HG02759 (cell line): ENCODE data around the gene CHD6.
A peak's percentile ranks its signal among the peaks of the same experiment; 100 is the strongest.

ENCODE experiments used
- ATAC-seq: cut with Tn5 transposase; IDR thresholded peaks from one replicate; pipeline ENCODE4 v1.9.1; 2021; ENCODE audit warnings: mild to moderate bottlenecking, moderate library complexity; ENCODE audit not compliant: unreplicated experiment

CHD6 gene, protein sequence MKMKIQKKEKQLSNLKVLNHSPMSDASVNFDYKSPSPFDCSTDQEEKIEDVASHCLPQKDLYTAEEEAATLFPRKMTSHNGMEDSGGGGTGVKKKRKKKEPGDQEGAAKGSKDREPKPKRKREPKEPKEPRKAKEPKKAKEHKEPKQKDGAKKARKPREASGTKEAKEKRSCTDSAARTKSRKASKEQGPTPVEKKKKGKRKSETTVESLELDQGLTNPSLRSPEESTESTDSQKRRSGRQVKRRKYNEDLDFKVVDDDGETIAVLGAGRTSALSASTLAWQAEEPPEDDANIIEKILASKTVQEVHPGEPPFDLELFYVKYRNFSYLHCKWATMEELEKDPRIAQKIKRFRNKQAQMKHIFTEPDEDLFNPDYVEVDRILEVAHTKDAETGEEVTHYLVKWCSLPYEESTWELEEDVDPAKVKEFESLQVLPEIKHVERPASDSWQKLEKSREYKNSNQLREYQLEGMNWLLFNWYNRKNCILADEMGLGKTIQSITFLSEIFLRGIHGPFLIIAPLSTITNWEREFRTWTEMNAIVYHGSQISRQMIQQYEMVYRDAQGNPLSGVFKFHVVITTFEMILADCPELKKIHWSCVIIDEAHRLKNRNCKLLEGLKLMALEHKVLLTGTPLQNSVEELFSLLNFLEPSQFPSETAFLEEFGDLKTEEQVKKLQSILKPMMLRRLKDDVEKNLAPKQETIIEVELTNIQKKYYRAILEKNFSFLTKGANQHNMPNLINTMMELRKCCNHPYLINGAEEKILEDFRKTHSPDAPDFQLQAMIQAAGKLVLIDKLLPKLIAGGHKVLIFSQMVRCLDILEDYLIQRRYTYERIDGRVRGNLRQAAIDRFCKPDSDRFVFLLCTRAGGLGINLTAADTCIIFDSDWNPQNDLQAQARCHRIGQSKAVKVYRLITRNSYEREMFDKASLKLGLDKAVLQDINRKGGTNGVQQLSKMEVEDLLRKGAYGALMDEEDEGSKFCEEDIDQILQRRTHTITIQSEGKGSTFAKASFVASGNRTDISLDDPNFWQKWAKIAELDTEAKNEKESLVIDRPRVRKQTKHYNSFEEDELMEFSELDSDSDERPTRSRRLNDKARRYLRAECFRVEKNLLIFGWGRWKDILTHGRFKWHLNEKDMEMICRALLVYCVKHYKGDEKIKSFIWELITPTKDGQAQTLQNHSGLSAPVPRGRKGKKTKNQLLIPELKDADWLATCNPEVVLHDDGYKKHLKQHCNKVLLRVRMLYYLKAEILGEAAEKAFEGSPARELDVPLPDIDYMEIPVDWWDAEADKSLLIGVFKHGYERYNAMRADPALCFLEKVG (N-terminal part only)

DNA sequence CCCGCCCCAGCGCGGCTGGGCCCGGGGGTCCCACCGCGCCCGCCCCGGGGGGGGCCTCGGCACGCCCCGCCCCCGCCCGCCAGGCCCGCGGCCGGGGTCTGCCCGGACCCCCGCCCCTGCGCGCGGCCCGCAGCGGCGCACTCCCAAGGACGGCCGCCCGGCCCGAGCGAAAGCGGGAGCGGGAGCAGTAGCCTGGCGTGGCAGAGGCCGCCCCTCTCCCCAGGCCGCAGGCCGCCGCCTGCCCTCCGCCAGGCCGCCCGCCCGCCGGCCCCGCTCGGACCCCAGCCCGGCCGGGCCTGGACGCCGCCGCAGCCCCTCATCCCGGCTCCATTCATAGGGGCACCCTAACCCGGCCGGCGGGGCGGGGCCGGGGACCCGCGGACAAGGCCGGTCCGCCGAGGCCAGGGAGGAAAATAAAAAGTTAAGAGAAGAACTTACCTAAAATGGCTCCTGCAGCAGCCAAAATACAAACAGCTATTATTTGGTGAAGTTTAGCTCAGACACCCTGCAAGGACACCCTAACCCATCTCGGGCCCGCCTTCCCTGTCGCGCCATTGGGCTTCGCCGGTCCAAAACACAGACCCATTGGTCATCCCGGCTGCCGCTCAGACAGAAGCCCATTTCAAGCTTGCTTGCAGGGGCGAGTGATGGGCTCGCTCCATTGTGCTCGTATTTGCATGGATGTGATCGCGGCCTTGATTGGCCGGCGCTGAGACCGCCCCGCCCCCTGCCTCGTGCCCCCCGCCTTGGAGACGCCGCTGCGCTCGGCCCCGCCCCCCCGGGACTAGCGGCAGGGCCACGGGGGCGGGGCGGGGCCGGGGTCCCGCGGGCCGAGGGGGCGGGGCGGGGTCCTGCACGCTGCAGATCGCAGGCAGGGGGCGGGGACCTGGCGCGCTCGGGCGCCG, at the start of gene CHD6:
Gene CHD6 (minus strand): TSS at position 476 of the 905 bp plus-strand sequence. CDS start 67,040 bp downstream, outside the sequence.
- peak; percentile 97 for ATAC-seq

DNA sequence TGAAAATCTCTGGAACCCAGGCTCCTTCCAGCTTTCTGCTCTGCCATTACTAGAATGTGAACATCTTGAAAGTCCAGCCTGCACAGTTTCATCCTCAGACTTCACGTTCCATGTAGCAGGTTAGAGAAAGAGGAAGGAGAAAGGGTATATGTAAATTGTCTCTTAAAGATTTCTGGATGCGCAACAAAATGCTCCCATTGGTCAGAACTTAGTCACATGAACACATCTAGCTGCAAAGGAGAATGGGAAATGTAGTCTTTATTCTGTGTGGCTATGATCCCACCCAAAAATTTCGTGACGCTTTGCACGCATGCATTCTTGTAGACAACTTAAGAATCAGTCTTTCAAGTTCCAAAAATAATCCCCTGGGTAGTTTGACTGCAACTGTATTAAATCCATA, 46.4 kb upstream of the CHD6 start:
- peak; percentile 54 for ATAC-seq

DNA sequence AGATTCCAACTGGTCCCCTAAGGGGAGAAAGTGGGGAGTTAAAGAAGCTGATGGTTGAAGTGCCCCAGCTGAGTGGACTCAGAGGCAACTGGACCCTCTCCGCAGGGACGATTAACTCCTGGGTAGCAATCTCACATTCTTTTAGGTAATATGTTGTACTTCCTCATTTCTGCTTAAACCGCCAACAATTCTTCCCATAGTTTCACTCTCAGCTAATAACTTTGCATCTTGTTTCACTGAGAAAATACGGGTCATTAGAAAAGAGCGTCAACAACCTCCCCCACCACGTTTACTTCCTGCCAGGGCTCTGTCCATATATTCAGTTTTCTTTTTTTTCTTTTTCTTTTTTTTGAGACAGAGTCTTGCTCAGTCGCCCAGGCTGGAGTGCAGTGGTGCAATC, 39.5 kb upstream of the CHD6 start:
- ATAC-seq: no peak

DNA sequence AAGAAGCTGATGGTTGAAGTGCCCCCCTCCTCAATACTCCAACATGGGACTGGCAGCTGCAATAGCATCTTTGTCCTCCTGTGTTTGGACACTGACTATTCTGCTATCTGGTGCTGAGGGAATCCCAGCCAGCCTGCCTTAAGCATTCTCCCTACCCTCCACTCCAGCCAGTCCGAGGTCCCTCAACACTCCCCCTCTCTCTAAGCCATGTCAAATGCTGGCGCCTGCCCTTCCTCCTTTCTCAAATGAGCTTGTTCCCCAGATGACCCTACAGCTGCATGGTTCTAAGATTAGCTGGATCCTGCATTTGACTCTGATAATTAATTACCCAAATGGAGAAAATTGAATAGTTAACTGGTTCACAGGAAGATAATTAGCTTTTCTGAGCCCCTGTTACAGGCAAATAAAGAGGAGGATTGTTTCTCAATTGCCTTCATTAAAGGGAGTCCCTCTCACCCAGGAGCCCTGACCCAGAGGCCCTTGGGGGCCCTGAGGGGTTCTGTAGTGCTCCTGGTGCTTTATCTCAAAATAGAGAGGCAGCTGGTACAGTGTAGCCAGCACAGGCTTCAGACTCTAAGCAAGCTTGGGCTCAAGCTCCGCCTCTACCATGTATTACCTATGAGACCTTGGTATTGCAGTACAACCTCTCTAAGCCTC, 37.9 kb upstream of the CHD6 start:
- ATAC-seq: no peak

DNA sequence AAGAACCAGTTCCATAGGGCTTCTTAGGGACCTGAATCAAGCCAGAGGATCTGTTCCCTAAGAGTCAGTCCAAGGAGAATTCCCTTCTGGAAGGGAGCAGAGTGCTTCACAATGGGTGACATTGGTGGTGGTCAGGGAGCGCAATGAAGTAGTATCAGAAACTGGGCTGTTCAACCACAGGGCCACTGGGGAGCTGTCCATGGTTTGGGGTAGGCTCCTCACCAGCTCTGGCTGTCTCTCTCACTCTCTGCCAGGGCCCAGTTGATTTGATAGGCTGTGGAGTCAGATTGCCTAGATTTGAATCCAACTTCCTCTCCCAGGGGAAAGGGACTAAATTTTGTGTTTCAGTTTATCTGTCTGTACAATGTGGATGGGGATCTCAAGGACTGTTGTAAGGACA, 36.7 kb upstream of the CHD6 start:
- ATAC-seq: no peak

DNA sequence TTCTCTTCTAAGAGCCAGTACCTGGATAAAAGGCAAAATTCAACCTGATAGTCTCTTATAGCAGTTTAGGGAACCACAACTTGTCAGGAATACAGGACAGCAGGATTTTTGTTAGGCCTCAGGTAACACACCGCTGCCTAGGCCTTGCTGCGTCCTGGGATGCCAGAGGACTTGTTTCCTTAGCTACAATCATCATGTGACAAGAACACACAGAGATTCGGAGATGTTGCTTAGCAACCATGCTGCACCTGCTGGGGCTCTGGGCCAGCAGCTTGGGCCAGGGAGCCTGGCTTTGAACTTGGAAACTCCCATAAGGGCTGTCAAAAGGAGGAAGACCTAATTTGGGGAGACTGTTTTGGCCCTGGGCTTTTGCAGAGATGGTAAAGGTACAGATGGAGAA, 36.1 kb upstream of the CHD6 start:
- ATAC-seq: no peak

DNA sequence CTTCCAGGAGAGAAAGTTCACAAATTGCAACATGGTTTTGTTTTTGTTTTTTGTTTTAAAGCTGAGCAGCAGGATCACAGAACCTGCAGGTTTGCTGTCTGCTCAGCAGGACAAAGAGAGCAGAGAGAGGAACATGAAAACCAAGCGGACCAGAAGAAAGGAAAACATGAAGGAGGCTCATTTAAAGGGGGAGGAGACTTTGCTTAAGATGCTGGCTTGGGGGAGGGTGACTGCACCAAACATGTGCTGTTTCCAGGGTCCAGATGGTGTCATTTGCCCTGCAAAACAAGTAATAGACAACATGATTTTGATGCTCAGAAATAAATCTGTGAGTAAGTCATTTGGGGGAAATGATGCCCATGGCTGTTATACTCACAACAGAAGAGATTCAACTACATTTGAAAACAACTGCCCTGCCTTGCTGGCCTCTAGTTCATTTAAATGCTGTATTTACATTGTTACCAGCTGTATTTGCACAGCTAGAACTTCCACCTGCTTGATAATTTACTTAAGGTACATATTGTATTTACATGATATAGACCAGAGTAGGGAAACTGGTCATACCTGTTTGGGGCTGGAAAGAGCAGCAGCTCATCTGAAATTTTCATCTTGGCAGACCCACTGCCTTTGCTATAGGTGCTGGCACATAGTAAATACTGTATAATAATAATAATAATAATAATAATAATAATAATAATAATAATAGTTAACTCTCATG, 32.2 kb upstream of the CHD6 start:
- ATAC-seq: no peak

DNA sequence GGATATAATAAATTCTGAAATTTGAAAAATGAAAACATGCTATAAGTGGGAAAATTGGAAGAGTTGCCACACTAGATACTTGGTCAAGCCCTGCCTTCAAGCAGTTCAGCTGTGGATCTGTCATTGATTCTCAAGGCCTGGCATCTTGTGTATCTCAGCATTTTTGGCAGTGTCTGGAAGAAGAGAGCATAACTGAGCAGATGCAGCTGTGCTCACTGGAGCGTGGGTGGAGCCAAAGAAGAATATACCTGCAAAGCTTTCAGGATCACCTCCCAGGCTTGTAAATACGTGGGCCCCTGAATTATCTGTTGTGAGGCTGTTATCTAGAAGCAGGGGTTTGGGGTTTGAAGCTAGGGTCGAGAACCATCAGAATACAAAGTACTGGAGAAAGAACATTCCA, 31.3 kb upstream of the CHD6 start:
- ATAC-seq: no peak

DNA sequence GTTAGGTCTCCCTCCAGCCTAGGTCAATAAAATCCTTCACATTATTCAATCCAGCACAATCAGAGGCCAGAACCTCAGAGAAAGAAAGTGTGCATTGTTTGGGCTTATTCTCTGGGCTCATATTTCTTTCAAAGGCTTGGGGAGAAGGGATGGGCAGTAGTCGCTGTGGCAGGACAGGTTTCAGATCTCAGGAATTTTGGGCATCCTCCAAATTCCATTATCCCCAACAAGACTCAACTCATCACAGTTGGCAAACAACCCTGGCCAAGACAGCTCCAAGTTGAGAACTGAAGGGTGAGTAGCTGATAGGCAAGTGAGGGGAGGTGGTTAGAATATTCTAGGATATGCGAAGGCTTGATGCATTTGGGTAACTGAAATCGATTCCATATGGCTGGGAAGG, 27.2 kb upstream of the CHD6 start:
- no peak for ATAC-seq

DNA sequence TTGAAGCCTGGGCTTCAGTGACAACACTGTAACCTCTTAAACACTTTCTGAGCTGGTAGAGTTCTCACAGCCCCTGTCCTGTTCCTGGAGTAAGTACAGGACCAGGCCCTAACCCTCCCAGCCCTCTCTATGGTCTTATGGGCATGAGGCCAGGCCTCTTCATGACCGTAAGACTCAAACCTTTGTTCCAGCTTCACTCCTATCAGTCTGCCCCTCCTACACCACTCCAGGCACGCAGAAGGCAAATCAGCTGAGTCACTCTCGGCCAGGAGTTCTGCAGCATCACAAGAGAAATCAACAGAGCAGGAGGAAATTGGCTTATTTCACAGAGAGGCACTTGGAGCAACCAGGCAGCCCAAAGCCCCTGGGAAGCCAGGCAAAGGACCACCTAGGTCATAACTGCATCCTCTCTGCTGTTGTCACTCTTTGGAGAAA, 25.3 kb upstream of the CHD6 start:
- ATAC-seq: no peak

DNA sequence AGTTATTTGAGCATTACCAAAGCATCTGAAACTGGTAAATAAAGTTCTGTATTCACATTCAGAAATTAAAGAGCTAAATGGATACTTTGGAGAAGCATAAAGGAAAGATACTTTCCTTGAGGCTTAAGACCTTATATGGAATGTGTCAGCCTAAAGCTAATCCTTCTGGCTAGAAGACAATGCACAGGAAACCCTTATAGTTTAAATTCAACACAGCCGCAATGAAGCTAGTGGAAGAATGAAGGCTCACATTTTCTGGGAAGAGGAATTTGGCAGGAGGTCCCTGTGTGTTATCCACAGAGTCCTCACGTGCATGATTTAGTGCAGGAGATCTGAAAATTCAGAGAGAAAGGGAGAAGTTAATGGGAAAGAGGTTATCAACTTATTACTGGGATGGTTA, 21.5 kb upstream of the CHD6 start:
- ATAC-seq: no peak

DNA sequence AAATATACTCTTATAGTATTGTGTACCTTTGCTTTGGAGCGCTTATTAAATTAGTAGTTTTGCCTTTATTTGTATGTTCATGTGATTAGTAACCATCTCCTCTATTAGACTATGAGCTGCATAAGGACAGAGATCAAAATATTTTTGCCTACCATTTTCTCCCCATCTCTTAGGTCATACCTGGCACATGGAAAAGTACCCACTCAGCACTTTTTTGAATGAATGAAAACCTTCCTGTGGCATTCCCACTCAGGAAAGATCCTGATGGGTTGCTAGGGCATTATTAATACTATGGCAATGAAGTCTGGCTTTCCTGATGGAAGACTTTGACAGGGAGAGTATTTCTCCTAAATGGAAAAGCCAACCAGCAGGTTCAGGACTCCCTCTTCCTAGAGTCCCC, 20.3 kb upstream of the CHD6 start:
- ATAC-seq: no peak

DNA sequence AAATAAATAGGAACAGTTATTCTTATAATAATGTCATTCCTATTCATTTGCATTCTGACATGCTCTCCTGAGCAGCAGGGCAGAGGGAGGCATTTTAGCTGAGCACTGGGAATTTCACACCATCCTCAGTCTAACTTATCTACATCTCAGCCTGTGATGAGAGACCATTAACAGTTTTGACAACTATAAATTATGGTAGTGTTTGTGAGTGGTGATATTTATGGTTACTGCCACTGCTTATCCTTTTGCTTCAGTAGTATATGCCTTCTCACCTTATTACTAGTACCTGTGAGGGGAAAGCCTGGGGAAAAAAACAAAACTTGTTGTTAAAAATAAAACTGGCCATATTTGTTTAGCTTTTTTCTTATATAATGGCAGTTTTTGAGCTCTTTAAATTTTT, 17.0 kb upstream of the CHD6 start:
- ATAC-seq: no peak

DNA sequence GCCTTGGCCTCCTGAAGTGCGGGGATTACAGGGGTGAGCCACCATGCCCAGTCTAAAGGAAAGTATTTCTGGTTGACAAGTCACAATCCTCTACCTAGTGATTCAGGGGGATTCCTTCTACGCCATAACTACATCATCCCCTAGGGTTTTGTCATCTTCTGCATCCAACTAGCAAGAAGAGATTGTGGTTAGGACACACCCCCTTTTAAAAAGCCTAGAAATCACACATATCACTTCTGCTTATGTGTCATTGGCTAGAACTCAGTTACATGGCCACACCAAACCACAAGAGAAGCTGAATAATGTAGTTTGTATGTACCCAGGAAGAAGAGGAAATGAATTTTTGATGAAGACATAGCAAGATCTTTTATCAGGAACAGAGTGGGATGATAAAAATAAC, 14.7 kb upstream of the CHD6 start:
- no peak for ATAC-seq

DNA sequence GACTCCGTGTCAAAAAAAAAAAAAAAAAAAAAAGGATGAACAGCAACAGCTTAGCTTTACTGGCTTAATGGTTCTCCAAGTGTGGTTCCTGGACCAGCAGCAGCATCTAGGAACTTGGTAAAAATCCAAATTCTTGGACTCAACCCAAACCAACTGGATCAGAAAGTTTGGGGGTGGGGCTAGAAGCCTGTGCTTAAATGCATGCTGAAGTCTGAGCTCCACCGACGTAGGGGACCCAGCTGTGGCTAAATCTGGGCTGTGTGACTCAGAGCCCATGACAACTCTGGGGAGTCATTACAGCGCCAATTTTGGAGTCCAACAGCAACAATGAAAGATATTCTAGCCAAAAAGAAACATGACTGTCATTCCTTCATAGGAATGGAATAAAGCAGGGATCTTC, 13.6 kb upstream of the CHD6 start:
- no peak for ATAC-seq

DNA sequence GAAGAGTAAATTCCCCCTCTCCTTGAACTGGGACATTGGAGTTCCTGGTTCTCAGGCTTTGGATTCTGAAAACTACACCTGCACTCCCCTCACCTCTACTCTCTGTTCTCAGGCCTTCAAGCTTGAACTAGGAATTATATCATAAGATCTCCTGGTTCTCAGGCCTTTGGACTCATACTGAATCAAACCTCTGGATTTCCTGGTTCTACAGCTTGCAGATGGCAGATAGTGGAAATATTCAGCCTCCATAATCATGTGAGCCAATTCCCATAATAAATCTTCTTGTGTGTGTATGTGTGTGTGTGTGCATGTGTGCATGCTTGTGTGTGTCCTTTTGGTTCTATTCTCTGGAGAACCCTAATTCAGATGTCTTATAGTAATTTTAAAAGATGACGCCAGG, 12.7 kb upstream of the CHD6 start:
- no peak for ATAC-seq

DNA sequence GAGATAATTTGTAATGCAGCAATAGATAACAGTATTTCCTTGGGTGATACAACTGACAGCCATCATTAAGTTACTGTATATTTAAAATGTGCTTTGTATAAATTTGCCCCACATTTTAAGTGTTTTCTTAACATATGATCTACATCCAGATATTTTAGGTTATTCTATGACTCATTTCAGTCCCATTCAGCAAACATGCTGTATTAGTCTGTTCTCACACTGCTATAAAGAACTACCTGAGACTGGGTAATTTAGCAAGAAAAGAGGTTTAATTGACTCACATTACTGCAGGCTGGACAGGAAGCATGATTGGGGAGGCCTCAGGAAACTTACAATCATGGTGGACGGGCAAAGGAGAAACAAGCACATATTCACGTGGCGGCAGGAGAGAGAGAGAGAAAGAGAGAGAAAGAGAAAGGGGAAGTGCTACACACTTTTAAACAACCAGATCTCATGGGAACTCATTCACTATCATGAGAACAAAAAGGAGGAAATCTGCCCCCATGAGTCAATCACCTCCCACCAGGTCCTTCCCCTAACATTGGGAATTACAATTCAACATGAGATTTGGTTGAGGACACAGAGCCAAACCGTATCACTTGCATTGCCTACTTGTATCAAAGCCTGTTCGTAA, 9.6 kb upstream of the CHD6 start:
- ATAC-seq: no peak

DNA sequence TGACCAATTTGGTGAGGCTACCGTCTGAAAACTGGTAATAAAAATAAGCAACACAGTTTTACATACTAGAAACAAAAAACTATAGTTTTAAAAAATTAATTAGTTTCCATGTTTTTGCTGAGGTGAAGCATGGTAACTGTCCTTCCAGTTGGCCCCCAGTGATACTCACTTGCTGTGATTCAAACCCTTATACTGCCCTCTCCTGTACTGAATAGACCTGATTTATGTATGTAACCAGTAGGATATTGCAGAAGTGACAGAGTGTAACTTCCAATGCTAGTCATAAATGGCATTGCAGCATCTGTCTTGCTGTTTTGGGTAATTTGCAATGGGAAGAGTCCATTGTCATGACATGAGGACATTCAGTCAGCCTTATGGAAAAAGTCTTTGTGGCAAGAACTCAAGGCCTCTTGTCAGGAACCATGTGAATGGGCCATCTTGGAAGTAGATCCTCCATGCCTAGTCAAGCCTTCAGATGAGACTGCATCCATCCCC, 8.9 kb upstream of the CHD6 start:
- ATAC-seq: no peak
